OCI-LY1 (cell line): ENCODE results near the gene CELF2.

ENCODE experiments used
- H2AFZ ChIP-seq: fragments of 200-600 bp; sonication (generic), shearing (Covaris generic); 2 replicates; pipeline ENCODE4 v1.6.0; 2014; ENCODE audit warnings: antibody characterized with exemption, mild to moderate bottlenecking, low read length
- H3F3A ChIP-seq: fragments of 200-600 bp; sonication (generic), shearing (Covaris generic); 2 replicates; pipeline ENCODE4 v1.6.0; 2014; ENCODE audit warnings: mild to moderate bottlenecking, antibody characterized with exemption, low read length, moderate library complexity; ENCODE audit not compliant: insufficient read depth
- H3K27ac ChIP-seq: fragments of 200-600 bp; sonication (generic); 2 replicates; pipeline ENCODE4 v1.5.1; 2014; ENCODE audit warnings: low read length, mixed run types, mild to moderate bottlenecking, low read depth; ENCODE audit not compliant: poor library complexity, severe bottlenecking
- H3K27me3 ChIP-seq: fragments of 200-600 bp; sonication (generic); 2 replicates; pipeline ENCODE4 v1.6.0; 2014; ENCODE audit warnings: antibody characterized with exemption, mild to moderate bottlenecking, low read length, moderate library complexity; ENCODE audit not compliant: insufficient read depth
- H3K36me3 ChIP-seq: fragments of 200-600 bp; sonication (generic); 2 replicates; pipeline ENCODE4 v1.6.1; 2014; ENCODE audit warnings: mild to moderate bottlenecking, antibody characterized with exemption, low read length, moderate library complexity, mixed read lengths; ENCODE audit not compliant: insufficient read depth
- H3K4me1 ChIP-seq: fragments of 200-600 bp; sonication (generic); 2 replicates; pipeline ENCODE4 v1.5.1; 2014; ENCODE audit warnings: mild to moderate bottlenecking, low read length, moderate library complexity; ENCODE audit not compliant: insufficient read depth, severe bottlenecking
- H3K4me2 ChIP-seq: fragments of 200-600 bp; sonication (generic), shearing (Covaris generic); 2 replicates; pipeline ENCODE4 v1.6.1; 2014; ENCODE audit warnings: low read length
- H3K4me3 ChIP-seq: fragments of 200-600 bp; sonication (generic); 2 replicates; pipeline ENCODE4 v1.5.1; 2014; ENCODE audit warnings: low read length, low read depth, mild to moderate bottlenecking, mixed read lengths; ENCODE audit not compliant: poor library complexity, severe bottlenecking
- H3K79me2 ChIP-seq: fragments of 200-600 bp; shearing (Covaris generic); 2 replicates; pipeline ENCODE4 v1.6.1; 2016; ENCODE audit warnings: mixed run types, low read length, mixed read lengths; ENCODE audit not compliant: insufficient read depth
- H3K9ac ChIP-seq: fragments of 200-600 bp; sonication (generic), shearing (Covaris generic); 2 replicates; pipeline ENCODE4 v1.6.1; 2014; ENCODE audit warnings: mild to moderate bottlenecking, low read length, mixed read lengths
- H3K9me2 ChIP-seq: fragments of 200-600 bp; sonication (generic), shearing (Covaris generic); 2 replicates; pipeline ENCODE4 v1.6.1; 2014; ENCODE audit warnings: low read depth, mild to moderate bottlenecking, low read length, mixed read lengths
- H3K9me3 ChIP-seq: fragments of 200-600 bp; shearing (Covaris generic); 2 replicates; pipeline ENCODE4 v1.6.1; 2014; ENCODE audit warnings: low read length, mixed read lengths
- H4K20me1 ChIP-seq: fragments of 200-600 bp; sonication (generic), shearing (Covaris generic); 2 replicates; pipeline ENCODE4 v1.6.0; 2016; ENCODE audit warnings: mild to moderate bottlenecking, low read length; ENCODE audit not compliant: insufficient read depth
- EZH2 ChIP-seq: fragments of 200-600 bp; sonication (generic), shearing (Covaris generic); IDR thresholded peaks from 2 replicates; pipeline ENCODE4 v1.8.0; 2017; ENCODE audit warnings: borderline replicate concordance, mixed run types, mild to moderate bottlenecking, antibody characterized with exemption, low read length, moderate library complexity, mixed read lengths
- TF ChIP-seq, protein P1 (sequence below): fragments of 200-600 bp; sonication (generic), shearing (Covaris generic); IDR thresholded peaks from 2 replicates; pipeline ENCODE4 v1.5.1; 2017; ENCODE audit warnings: mild to moderate bottlenecking, antibody characterized with exemption, low read length, moderate library complexity, mixed read lengths

Gene CELF2

DNA sequence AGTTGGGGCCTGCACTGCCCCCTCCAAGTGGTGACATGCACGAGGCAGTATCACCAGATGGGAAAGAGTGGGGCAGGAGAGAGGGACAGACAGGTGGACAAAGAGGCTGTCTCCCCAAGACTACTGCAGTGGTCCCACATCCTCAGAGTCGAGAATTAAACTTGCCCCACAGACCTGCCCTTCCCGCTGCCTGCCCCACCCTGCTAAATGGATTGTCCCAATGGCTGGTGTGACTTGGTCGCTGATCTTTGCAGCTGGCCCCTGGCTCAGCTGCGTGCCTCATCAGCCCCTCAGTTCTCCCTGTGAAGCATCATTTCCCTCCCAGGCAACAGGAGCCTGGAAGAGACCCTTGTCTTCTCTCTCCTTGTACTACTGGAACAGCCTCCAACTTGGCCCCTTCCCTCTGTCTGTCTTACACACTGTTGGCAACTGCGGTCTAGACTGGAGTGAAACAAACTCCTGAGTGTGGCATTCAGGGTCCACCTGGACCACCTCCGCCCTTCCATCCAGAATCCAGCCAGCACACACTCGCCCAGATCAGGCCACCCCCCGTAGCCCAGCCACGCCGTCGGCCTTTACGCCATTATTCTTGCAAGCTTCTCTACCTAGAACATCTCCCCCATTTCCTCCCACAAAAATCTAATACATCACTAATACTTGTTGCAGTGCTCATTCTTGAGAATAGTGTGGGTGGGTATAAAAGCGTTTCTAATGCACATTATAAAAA lies 275.1 kb downstream of the CELF2 start:
- Histone ChIP-seq H3K4me1 (no peaks in the 10 kb centered on the region), H2AFZ (no peak overlapping the region), H3K4me3 (no peak overlapping the region), H3K9ac (no peak overlapping the region), H3K27ac (no peak overlapping the region), H3K9me2 (no peaks in the 10 kb centered on the region), H4K20me1 (no peaks in the 10 kb centered on the region), H3K9me3 (no peaks in the 10 kb centered on the region), H3K36me3 (no peaks in the 10 kb centered on the region), H3F3A (no peaks in the 10 kb centered on the region), H3K4me2 (no peak overlapping the region), H3K27me3 (no peaks in the 10 kb centered on the region), H3K79me2 (no peaks in the 10 kb centered on the region)
- TF ChIP-seq, protein P1, sequence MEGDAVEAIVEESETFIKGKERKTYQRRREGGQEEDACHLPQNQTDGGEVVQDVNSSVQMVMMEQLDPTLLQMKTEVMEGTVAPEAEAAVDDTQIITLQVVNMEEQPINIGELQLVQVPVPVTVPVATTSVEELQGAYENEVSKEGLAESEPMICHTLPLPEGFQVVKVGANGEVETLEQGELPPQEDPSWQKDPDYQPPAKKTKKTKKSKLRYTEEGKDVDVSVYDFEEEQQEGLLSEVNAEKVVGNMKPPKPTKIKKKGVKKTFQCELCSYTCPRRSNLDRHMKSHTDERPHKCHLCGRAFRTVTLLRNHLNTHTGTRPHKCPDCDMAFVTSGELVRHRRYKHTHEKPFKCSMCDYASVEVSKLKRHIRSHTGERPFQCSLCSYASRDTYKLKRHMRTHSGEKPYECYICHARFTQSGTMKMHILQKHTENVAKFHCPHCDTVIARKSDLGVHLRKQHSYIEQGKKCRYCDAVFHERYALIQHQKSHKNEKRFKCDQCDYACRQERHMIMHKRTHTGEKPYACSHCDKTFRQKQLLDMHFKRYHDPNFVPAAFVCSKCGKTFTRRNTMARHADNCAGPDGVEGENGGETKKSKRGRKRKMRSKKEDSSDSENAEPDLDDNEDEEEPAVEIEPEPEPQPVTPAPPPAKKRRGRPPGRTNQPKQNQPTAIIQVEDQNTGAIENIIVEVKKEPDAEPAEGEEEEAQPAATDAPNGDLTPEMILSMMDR: no peak

DNA sequence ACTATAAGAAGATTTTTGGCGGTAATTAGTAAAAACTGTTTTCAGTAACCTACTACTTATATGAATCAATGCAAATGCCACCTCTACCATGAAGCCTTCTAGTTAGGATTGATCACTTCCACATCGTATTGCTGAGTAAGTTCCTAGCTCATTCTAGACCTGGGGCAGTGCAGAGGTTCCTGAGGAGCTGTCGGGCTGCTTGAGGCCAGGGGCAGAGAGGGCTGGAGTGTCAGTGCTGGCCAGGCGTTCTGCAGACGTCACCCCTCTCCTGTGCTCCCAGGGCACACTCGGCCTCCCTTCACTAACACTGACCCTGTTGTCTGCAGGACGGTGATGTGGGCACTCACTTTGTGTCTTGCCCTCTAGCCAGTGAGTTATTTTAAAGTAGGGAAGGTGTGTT lies 275.7 kb downstream of the CELF2 start:
- no peaks in the 10 kb centered on the region for H3K4me1 ChIP-seq
- no peak overlapping the region for H3K27ac ChIP-seq
- H3F3A ChIP-seq: no peaks in the 10 kb centered on the region
- no peaks in the 10 kb centered on the region for H4K20me1 ChIP-seq
- H2AFZ ChIP-seq: no peak overlapping the region
- no peaks in the 10 kb centered on the region for H3K79me2 ChIP-seq
- H3K9me3 ChIP-seq: no peaks in the 10 kb centered on the region
- H3K9ac ChIP-seq: no peak overlapping the region
- H3K27me3 ChIP-seq: no peaks in the 10 kb centered on the region
- no peak overlapping the region for H3K4me2 ChIP-seq
- no peaks in the 10 kb centered on the region for H3K9me2 ChIP-seq
- H3K36me3 ChIP-seq: no peaks in the 10 kb centered on the region
- TF ChIP-seq, protein P1: no peak
- TF ChIP-seq EZH2: no peak
- no peak overlapping the region for H3K4me3 ChIP-seq

DNA sequence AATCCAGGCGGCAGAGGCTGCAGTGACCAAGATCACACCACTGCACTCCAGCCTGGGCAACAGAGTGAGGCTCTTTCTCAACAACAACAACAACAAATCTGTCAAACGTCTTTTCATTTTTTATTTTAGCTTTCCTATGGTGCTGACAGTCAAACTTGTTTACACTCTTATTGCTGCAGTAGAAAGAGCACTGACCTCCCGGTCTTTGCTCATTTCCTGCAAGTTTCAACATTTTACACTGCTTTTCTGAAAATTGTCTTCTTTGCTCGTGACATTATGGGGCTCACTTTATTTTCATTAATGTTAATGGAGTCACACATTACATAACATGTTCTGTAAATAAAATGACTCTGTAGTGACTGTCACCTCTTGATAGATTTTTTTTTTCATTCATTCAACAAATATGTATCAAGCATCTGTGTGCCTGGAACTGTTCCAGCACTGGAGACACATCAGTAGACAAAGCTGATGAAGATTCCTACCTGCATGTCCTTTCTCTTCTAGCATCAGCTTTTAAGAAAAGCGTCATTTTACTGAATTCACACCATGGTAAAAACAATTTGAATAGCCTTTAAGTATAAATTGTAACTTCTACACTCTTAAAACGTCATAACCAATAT lies 277.3 kb downstream of the CELF2 start:
- Histone ChIP-seq H3K27ac (no peak overlapping the region), H2AFZ (no peak overlapping the region), H3K27me3 (no peaks in the 10 kb centered on the region), H3K79me2 (no peaks in the 10 kb centered on the region), H4K20me1 (no peaks in the 10 kb centered on the region), H3K9me3 (no peaks in the 10 kb centered on the region), H3K4me1 (no peaks in the 10 kb centered on the region), H3K4me3 (no peak overlapping the region), H3K36me3 (no peaks in the 10 kb centered on the region), H3K9ac (no peak overlapping the region), H3F3A (no peaks in the 10 kb centered on the region), H3K4me2 (no peak overlapping the region), H3K9me2 (no peaks in the 10 kb centered on the region)
- no peak for TF ChIP-seq EZH2
- TF ChIP-seq, protein P1: no peak
